Liver (tissue), 9 donors: ENCODE data around the gene SETD3. TPM values are rescaled to one million over a fixed set of nuclear protein-coding genes. Genes with fewer than 3 reads are reported as not detected.

Experiments
- DNase-seq: peaks from one replicate; pipeline ENCODE4 v3.0.0-alpha.2; 2017; ENCODE audit warnings: low spot score
- H3K27ac ChIP-seq, 2 donors: one replicate each; pipeline ENCODE4 v1.7.0; 2013; ENCODE audit warnings: inconsistent platforms in 2 of 2, low read length in 2 of 2, control low read depth in 1 of 2, low read depth in 1 of 2, mild to moderate bottlenecking in 1 of 2
- H3K27me3 ChIP-seq, 4 donors: one replicate each; pipeline versions ENCODE4 v1.6.1 to v1.7.0; 2013; ENCODE audit warnings: low read length in 3 of 4, inconsistent platforms in 1 of 4, mild to moderate bottlenecking in 1 of 4, moderate library complexity in 1 of 4; ENCODE audit not compliant: control insufficient read depth in 4 of 4, insufficient read depth in 4 of 4
- H3K36me3 ChIP-seq, 4 donors: one replicate each; pipeline versions ENCODE4 v1.6.1 to v1.7.0; 2013; ENCODE audit warnings: low read length in 3 of 4, mild to moderate bottlenecking in 3 of 4, low read depth in 1 of 4, moderate library complexity in 1 of 4; ENCODE audit not compliant: control insufficient read depth in 4 of 4, insufficient read depth in 3 of 4
- H3K4me1 ChIP-seq, 4 donors: one replicate each; pipeline versions ENCODE4 v1.6.1 to v1.7.0; 2013; ENCODE audit warnings: low read length in 3 of 4, mild to moderate bottlenecking in 3 of 4, moderate library complexity in 1 of 4; ENCODE audit not compliant: control insufficient read depth in 4 of 4, insufficient read depth in 4 of 4
- H3K4me3 ChIP-seq, 3 donors: one replicate each; pipeline versions ENCODE4 v1.6.1 to v1.7.0; 2013; ENCODE audit warnings: low read length in 3 of 3, control low read depth in 1 of 3, low read depth in 1 of 3, mild to moderate bottlenecking in 1 of 3
- H3K9ac ChIP-seq, 2 donors: one replicate each; pipeline ENCODE4 v1.7.0; 2013; ENCODE audit warnings: low read length in 2 of 2, mild to moderate bottlenecking in 2 of 2, moderate library complexity in 2 of 2, control low read depth in 1 of 2, low read depth in 1 of 2
- H3K9me3 ChIP-seq, 4 donors: one replicate each; pipeline versions ENCODE4 v1.6.1 to v1.7.0; 2013; ENCODE audit warnings: low read length in 3 of 4; ENCODE audit not compliant: control insufficient read depth in 4 of 4
- EGR1 ChIP-seq, 2 donors: IDR thresholded peaks; 2 replicates each; pipeline ENCODE4 v1.6.1; 2016 to 2018; ENCODE audit warnings: antibody characterized with exemption in 2 of 2, low read depth in 2 of 2
- FOXA1 ChIP-seq: IDR thresholded peaks from 2 replicates; pipeline ENCODE4 v1.6.1; 2016; ENCODE audit warnings: antibody characterized with exemption
- FOXA2 ChIP-seq: IDR thresholded peaks from 2 replicates; pipeline ENCODE4 v1.6.1; 2016; ENCODE audit warnings: antibody characterized with exemption
- GABPA ChIP-seq, 2 donors: IDR thresholded peaks in 1 of 2; conservative IDR thresholded peaks in 1 of 2; 2 replicates each; pipeline ENCODE4 v1.6.1; 2016; ENCODE audit warnings: antibody characterized with exemption in 2 of 2, mild to moderate bottlenecking in 1 of 2, moderate library complexity in 1 of 2
- HNF4G ChIP-seq: IDR thresholded peaks from 2 replicates; pipeline ENCODE4 v1.6.1; 2016; ENCODE audit warnings: antibody characterized with exemption
- JUND ChIP-seq, 2 donors: IDR thresholded peaks; 2 replicates each; pipeline ENCODE4 v1.6.1; 2016; ENCODE audit warnings: antibody characterized with exemption in 2 of 2
- RAD21 ChIP-seq, 2 donors: IDR thresholded peaks; 2 replicates each; pipeline ENCODE4 v1.6.1; 2016; ENCODE audit warnings: antibody characterized with exemption in 2 of 2, mild to moderate bottlenecking in 2 of 2
- RXRA ChIP-seq, 2 donors: IDR thresholded peaks; 2 replicates each; pipeline ENCODE4 v1.6.1; 2017 to 2018; ENCODE audit warnings: antibody characterized with exemption in 2 of 2, mild to moderate bottlenecking in 1 of 2
- SP1 ChIP-seq: IDR thresholded peaks from 2 replicates; pipeline ENCODE4 v1.6.1; 2018; ENCODE audit warnings: antibody characterized with exemption, mild to moderate bottlenecking
- TAF1 ChIP-seq: conservative IDR thresholded peaks from 2 replicates; pipeline ENCODE4 v1.6.1; 2016; ENCODE audit warnings: antibody characterized with exemption, mild to moderate bottlenecking
- YY1 ChIP-seq: IDR thresholded peaks from 2 replicates; pipeline ENCODE4 v1.6.1; 2016; ENCODE audit warnings: antibody characterized with exemption, mild to moderate bottlenecking
- WGBS: extraction: QIAGEN DNeasy Blood & Tissue Kit; methylation state at CpG from one replicate; pipeline ENCODE4 v1.1.7; 2013; 5-methylcytosine and 5-hydroxymethylcytosine counted together
- polyA plus RNA-seq, 2 donors: library from polyadenylated mRNA; stranded (reverse) in 1 of 2; unstranded in 1 of 2; fragments of 200-250 nt in 1 of 2; fragments of >200 nt in 1 of 2; fragmentation: Nextera tagmentation in 1 of 2; extraction: Ambion mirVana in 1 of 2; gene quantifications; one replicate each; pipeline versions ENCODE4 v1.2.1 to v1.2.3, GENCODE V29; 2013 to 2015
- total RNA-seq, 2 donors: library from RNA; depleted of rRNA; stranded (reverse); fragments of >200 nt; gene quantifications; one replicate each; pipeline ENCODE4 v1.2.3, GENCODE V29; 2014
- TF ChIP-seq, protein P1 (sequence below): IDR thresholded peaks from 2 replicates; pipeline ENCODE4 v1.6.1; 2016; ENCODE audit warnings: antibody characterized with exemption, mild to moderate bottlenecking
- TF ChIP-seq, protein P2 (sequence below): IDR thresholded peaks from 2 replicates; pipeline ENCODE4 v1.6.1; 2016; ENCODE audit warnings: antibody characterized with exemption
- TF ChIP-seq, protein P3 (sequence below): fragments of 150-350 bp; IDR thresholded peaks from 2 replicates; pipeline ENCODE4 v1.5.1; 2017; ENCODE audit warnings: improper control_type of control experiment, low read depth, low read length; ENCODE audit not compliant: missing input control
- TF ChIP-seq, protein P4 (sequence below): IDR thresholded peaks from 2 replicates; pipeline ENCODE4 v1.6.1; 2016; ENCODE audit warnings: antibody characterized with exemption
- TF ChIP-seq, protein P5 (sequence below): IDR thresholded peaks from 2 replicates; pipeline ENCODE4 v1.6.1; 2016; ENCODE audit warnings: antibody characterized with exemption
- donor health status: healthy.
- donor health status: healthy.
- donor health status: healthy.
- donor health status: healthy.
- donor health status: healthy.

The SETD3 gene
- total and polyA plus RNA-seq, 4 donors, result 18.7 to 39.7 (median 19.4) TPM

DNA sequence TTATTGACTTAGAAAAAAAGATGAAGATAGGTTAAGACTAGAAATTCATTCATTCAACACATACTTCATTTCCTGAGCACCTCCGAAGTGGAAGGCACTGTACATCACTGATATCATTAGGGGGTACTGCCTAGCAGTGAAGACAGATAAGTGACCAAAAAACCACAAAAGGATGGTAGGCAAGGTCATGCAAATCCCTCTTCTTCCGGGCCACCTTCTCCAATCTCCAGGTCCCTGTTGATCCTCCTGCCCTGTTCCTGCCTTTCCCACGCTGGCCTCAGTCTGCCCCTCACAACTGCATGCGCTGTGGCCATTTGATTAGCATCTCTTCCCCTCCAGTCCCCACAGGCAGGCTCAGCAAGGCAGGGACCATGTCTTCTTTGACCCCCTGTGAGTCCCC lies 60.8 kb downstream of the SETD3 start:
- 95% methylated on average over 4 of the region's 4 CpGs for WGBS
- Histone ChIP-seq H3K4me1 (peaks cover 2 to 16% (median 7%) of the 10 kb centered on the region in 4 donors), H3K36me3 (peaks cover 0 to 3% (median 0%) of the 10 kb centered on the region in 4 donors), H3K27ac (no peak overlapping the region), H3K9me3 (no peaks in the 10 kb centered on the region), H3K27me3 (no peaks in the 10 kb centered on the region), H3K4me3 (no peak overlapping the region), H3K9ac (no peak overlapping the region)
- TF ChIP-seq, protein P1, sequence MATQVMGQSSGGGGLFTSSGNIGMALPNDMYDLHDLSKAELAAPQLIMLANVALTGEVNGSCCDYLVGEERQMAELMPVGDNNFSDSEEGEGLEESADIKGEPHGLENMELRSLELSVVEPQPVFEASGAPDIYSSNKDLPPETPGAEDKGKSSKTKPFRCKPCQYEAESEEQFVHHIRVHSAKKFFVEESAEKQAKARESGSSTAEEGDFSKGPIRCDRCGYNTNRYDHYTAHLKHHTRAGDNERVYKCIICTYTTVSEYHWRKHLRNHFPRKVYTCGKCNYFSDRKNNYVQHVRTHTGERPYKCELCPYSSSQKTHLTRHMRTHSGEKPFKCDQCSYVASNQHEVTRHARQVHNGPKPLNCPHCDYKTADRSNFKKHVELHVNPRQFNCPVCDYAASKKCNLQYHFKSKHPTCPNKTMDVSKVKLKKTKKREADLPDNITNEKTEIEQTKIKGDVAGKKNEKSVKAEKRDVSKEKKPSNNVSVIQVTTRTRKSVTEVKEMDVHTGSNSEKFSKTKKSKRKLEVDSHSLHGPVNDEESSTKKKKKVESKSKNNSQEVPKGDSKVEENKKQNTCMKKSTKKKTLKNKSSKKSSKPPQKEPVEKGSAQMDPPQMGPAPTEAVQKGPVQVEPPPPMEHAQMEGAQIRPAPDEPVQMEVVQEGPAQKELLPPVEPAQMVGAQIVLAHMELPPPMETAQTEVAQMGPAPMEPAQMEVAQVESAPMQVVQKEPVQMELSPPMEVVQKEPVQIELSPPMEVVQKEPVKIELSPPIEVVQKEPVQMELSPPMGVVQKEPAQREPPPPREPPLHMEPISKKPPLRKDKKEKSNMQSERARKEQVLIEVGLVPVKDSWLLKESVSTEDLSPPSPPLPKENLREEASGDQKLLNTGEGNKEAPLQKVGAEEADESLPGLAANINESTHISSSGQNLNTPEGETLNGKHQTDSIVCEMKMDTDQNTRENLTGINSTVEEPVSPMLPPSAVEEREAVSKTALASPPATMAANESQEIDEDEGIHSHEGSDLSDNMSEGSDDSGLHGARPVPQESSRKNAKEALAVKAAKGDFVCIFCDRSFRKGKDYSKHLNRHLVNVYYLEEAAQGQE, result no peak
- TF ChIP-seq HNF4G, result no peak
- TF ChIP-seq, protein P2, sequence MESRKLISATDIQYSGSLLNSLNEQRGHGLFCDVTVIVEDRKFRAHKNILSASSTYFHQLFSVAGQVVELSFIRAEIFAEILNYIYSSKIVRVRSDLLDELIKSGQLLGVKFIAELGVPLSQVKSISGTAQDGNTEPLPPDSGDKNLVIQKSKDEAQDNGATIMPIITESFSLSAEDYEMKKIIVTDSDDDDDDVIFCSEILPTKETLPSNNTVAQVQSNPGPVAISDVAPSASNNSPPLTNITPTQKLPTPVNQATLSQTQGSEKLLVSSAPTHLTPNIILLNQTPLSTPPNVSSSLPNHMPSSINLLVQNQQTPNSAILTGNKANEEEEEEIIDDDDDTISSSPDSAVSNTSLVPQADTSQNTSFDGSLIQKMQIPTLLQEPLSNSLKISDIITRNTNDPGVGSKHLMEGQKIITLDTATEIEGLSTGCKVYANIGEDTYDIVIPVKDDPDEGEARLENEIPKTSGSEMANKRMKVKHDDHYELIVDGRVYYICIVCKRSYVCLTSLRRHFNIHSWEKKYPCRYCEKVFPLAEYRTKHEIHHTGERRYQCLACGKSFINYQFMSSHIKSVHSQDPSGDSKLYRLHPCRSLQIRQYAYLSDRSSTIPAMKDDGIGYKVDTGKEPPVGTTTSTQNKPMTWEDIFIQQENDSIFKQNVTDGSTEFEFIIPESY, result no peak
- TF ChIP-seq EGR1 (IDR thresholded peaks at IDR 0.05; ENCODE audit: low read depth in 2 of 2), result no peak
- no peak for TF ChIP-seq RAD21 (IDR thresholded peaks at IDR 0.05)
- TF ChIP-seq TAF1, result no peak
- TF ChIP-seq, protein P3, sequence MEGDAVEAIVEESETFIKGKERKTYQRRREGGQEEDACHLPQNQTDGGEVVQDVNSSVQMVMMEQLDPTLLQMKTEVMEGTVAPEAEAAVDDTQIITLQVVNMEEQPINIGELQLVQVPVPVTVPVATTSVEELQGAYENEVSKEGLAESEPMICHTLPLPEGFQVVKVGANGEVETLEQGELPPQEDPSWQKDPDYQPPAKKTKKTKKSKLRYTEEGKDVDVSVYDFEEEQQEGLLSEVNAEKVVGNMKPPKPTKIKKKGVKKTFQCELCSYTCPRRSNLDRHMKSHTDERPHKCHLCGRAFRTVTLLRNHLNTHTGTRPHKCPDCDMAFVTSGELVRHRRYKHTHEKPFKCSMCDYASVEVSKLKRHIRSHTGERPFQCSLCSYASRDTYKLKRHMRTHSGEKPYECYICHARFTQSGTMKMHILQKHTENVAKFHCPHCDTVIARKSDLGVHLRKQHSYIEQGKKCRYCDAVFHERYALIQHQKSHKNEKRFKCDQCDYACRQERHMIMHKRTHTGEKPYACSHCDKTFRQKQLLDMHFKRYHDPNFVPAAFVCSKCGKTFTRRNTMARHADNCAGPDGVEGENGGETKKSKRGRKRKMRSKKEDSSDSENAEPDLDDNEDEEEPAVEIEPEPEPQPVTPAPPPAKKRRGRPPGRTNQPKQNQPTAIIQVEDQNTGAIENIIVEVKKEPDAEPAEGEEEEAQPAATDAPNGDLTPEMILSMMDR, result no peak
- TF ChIP-seq JUND (IDR thresholded peaks at IDR 0.05), result no peak
- TF ChIP-seq YY1, result no peak
- TF ChIP-seq, protein P4, sequence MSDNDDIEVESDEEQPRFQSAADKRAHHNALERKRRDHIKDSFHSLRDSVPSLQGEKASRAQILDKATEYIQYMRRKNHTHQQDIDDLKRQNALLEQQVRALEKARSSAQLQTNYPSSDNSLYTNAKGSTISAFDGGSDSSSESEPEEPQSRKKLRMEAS, result no peak
- no peak for TF ChIP-seq GABPA (IDR thresholded peaks at IDR 0.05 in 1 of 2, conservative IDR thresholded peaks at IDR 0.05 in 1 of 2)
- TF ChIP-seq, protein P5, sequence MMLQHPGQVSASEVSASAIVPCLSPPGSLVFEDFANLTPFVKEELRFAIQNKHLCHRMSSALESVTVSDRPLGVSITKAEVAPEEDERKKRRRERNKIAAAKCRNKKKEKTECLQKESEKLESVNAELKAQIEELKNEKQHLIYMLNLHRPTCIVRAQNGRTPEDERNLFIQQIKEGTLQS, result no peak
- no peak for DNase-seq

DNA sequence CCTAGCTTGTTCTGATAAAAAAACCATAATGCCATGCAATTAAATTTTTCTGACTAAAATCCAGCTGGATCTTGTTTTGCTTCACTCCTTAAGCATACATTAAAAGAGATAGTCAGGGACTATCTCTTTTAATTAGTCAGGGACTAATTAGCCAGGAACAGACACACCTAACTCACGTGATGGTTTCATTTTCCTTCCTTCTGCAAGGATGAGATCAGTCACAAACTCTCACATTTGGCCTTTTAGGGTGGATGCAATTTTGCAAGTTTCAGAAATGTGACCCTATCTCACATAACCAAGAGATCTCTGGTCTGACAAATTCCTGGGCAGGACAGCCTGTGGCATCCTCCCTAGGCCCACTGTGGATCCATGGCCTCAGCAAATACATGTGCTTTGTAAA lies 62.4 kb downstream of the SETD3 start:
- Histone ChIP-seq H3K27me3 (no peaks in the 10 kb centered on the region), H3K9ac (no peak overlapping the region), H3K27ac (no peak overlapping the region), H3K36me3 (peaks cover 0 to 6% (median 2%) of the 10 kb centered on the region in 4 donors), H3K9me3 (no peaks in the 10 kb centered on the region), H3K4me1 (peaks cover 2 to 16% (median 7%) of the 10 kb centered on the region in 4 donors), H3K4me3 (no peak overlapping the region)
- TF ChIP-seq FOXA2 (no peak), JUND (IDR thresholded peaks at IDR 0.05) (no peak), SP1 (no peak), RXRA (IDR thresholded peaks at IDR 0.05) (no peak), FOXA1 (no peak)
- TF ChIP-seq, protein P2, result no peak
- DNase-seq, result no peak
- WGBS, result 65% methylated on average over 1 of the region's 1 CpG
